GM18498 (cell line): Measurements from ENCODE around the gene ALAD.
"Not testable (repeated sequence)": the region's sequence is repeated elsewhere in the genome, so short reads cannot be mapped to it uniquely, and the experiment has no call there.

ENCODE experiments used
- ATAC-seq: cut with Tn5 transposase; IDR thresholded peaks from one replicate; pipeline ENCODE4 v1.9.1; 2021; ENCODE audit warnings: mild to moderate bottlenecking, moderate library complexity; ENCODE audit not compliant: unreplicated experiment

The ALAD gene

DNA sequence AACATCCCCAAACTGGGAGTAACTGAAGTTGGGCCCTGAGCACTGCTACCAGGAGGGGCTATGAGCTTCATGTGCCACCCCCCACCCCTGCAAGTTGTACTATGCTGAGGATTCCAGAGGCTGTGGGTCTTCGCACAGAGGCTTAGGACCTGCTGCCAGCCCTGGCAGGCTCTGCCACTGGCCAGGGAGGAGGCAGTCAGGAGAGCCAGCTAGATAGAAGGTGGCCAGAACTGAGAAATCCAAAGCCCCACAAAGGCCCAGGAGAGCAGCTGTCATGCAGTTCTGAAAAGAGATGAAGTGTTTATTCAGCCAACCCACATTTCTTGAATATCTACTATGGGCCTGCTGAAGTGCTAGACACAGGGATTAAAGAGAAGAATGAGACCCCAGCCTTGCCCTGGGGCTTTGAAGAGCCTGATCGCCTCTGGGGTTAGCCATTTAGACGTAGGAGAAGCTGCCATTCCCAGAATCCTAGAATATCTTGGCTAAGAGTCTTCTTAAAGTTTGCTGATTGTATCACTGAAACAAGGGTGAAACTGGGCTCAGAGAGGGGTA is 1.4 kb downstream of the ALAD start:
- no peak for ATAC-seq

DNA sequence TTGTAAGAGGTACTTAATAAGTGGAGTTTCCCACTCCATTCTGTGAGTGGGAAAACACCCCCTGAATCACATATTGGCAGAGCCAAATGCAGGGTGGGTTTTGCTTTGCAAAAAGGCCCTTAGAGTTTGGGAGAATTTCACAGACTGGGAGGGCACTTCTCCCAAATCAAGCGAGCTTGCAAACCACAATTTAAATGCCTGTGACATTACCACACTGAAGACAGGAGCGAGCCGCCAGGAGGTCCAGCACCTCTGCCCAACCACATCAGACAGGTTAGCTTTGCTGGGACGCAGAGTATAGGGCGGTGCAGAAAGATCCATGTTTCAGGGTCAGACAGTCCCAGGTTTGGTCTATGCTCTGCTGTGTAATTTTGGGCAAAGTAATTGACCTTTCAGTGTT is 2.3 kb downstream of the ALAD start:
- no peak for ATAC-seq

DNA sequence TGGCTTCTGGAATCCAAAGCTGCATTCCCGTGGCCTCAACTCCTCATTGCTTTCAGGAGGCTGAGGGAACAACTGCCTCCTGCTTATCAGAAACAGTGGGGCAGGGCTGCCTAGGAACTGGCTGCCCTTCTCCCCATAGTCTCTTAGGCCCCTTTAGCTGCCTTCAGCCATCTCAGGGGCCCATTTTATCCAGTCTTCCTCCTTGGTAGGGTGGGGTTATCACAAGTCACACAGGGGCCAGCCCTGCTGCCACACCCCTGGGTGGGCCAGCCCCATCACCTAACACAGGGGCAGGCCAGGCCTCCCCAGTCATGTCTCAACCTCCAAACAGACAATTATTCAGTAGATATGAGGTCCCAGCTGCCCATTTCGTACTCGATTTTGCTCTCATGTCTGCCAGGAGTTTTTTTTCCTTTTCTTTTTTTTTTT is 3.9 kb downstream of the ALAD start:
- no peak for ATAC-seq

DNA sequence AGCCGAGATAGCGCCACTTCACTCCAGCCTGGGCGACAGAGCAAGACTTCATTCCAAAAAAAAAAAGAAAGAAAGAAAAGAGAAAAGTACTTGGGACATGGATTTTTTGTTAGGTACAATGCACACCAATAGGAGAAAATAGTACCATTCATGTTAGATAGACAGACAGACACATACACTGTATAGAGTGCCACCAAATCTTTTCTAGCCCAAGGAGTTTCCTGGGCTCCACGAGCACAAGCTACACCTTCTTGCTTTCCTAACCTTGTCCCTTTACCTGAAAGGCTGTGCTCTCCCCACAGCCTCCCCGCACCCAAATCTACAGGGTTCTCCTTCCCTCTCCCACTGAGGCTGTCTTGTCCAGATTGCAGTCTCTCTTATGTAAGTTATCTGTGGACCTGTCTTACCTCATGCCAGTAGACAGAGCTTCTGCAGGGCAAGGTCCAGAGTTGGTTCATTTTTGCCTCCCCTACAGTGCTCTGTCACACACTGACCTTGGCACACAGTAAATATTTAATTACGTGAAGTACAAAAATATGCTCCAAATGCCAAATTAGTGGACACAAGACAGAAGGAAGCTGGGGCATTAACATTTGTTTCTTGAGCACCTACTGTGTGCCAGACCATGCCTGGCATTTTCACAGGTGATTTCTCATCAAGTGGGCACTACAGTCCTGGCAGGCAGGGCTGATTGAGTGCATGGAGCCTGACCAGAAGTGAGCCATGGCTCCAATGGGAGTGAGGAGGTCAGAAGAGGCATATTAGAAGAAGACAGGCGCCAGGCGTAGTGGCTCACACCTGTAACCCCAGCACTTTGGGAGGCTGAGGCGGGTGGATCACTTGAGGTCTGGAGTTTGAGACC is 5.9 kb downstream of the ALAD start:
- no peak for ATAC-seq

DNA sequence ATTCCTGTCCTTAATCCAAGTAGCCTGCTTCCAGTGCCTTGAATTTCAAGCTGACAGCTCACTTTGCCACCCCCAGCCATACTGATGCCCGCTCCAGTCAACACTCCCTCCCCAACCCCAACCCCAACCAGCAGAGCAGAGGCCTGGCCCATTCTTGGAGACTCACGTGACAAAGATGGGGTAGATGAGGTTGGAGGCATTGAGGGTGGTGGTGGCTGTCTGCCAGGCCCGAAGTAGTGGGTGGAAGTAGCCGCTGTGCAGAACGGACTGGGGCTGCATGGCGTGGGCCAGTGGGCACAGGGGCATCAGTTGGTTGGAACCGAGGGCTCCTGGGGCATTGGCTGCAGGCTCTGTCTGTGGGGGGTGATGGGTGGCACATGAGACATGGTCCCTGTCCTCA is 7.8 kb downstream of the ALAD start:
- ATAC-seq: no peak

DNA sequence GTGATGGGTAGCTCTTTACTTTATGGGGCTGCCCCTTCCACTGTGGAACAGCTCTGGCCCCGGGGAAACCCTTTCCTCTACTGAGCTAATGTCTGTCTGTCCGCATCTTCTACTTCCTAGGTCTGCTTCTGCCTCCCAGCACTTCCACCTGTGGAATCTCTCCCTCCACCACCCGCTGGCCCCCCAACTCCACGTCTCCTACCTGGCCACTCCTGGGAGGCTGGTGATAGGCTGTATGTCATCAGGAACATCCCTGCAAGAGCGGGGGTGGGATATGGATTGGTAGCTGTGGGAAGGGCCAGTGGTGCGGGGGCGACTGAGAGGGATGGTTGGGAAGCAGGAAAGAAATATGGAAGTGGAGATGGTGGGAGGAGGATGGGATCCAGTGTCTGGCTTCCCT is 9.2 kb downstream of the ALAD start:
- no peak for ATAC-seq

DNA sequence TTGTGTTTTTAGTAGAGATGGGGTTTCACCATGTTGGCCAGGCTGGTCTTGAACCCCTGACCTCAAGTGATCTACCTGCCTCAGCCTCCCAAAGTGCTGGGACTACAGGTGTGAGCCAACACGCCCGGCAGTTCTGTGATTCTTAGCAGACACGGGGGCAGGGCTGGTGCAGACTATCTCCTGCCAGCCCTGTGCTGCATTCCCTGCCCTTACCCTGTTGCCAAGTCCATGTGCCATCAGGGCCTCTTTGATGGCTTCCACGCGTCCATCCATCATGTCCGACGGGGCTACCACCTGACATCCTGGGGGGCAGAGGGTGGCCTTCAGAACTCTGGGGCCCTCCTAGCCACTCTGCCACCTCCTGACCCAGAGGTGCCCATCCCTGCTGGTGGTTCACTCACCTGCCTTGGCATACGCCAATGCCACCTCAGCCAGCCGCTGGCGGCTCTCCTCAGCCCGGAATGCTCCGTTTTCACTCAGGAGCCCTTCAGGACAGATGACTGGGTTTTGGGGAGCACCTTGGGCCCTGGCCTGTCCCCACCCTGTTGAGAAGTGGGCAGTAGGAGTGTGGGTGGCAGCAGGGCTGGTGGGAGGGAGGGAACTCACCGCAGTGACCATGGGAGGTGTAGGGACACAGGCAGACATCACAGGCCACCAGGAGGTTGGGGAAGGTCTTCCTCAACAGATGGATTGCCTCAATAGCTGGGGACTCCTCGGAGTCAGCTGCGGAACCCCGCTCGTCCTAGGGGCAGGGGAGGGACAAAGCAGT is 10.7 kb downstream of the ALAD start:
- no peak for ATAC-seq

DNA sequence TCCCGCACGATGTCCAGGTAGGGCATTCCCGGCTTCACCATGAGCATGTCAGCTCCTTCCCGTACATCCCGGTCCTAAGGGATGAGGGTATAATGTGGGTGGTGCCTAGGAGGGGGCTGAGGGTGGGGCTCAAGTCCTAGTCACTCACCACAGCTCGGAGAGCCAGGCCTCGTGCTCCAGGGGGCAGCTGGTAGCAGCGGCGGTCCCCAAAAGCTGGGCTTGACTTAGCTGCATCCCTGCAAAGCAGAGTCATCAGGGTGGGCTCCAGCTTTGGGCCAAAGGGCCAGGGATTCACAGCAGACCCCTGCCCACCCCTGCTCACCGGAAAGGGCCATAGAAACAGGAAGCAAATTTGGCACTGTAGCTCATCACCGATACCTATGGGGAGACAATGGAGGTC is 11.6 kb downstream of the ALAD start:
- ATAC-seq: no peak

DNA sequence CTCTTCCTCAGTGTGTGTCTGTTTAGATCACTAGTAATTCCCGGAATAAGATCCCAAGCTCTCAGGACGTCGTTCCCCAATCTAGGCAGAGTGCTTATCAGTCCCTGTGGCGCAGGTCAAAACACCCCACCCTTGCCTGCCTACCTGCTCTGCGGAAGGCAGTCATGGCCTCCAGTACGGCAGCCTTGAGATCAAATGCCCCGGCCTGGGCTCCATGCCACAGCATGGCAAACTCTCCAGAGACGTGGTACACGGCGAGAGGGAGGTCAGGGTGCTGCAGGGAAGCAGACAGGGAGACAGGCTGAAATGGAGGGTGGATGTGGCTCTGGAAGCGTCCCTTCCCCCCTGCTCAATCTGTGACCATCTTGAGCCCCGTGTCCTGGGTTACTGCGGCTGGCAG is 12.3 kb downstream of the ALAD start:
- no peak for ATAC-seq

DNA sequence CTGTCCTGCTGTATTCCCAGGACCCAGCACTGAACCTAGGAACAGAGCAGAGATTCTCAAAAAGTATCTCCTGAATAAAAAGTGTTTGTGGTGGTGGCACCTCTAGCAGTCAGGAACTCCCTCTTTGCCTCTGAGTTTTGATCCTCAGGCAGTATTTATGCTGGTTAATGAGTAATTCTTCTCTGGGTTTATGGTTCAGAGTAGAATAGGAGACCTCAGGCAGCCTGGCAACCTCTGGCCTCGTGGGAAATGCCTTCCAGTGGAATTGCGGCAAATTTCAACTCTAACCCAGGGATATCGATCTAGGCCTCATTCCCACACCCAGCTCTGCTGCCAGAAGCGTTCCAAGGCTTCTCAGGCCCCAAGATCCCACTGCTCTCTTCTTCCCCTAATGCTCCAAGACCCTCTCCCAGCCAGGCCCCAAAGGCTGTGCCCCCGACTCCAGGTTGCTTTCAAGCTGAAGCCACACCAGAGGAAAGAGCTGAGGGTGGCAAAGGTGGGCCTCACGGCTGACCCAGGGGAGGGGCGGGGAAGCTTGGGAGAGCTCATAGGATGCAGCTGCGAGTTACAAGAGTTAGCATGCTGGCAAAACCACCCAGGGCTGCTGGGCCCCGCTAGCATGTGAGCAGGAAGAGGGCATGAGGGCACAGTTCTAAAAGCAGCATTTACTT is 13.4 kb downstream of the ALAD start:
- ATAC-seq: no peak

DNA sequence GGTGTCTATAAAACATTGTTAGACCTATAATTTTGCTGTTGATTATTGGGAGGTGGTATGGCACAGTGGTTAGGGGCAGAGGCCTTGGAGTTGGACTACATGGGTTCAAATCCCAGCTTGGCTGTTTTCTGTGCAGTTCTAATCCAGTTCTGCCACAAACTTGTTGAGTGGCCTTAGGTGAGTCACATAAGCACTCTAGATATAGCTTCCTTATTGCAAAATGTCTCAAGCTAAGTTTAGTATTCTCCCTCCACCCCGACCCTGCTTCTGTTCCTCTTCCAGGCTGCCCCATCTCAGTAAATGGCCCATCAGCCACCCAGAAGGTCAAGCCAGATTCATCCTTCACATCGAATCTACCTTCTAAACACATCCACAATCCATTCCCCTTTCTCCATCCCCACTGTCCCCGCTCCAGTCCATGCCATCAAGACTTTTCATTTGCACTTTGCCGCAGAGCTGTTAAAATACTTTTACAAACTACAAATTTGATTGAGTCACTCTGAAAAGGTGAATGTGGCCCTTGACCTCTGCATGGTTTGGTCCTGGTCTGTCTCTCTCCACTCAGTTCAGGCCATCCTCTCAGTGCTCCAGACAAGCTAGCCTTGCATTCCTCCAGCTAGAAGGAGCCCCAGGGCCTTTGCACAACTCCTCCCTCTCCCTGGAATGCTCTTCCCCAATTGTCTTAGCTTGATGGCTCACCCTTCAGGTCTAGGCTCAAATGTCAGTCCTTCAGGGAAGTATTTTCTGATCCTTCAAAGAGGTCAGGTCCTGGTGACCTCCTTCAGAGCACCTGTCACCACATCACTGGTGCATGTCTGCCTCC is 14.3 kb downstream of the ALAD start:
- no peak for ATAC-seq

DNA sequence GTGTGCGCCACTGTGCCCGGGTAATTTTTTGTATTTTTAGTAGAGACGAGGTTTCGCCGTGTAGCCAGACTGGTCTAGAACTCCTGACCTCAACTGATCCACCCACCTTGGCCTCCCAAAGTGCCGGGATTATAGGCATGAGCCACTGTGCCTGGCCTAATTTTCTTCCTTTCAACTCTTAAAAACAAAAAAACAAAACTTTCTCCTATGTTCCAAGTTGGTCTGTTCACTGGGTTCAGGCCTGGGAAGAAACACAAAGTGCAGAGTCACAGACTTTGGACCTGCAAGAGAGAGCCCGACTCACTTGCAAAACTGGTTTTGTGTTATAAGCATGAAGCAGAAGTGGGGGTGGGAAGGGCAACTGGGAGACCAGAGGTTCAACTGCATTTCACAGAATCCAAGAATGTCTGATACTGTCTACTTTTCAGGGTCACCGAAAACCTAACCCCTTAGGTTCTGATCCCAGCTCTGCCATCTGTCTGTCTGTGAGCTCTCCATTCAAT is 19.1 kb downstream of the ALAD start:
- ATAC-seq: no peak

DNA sequence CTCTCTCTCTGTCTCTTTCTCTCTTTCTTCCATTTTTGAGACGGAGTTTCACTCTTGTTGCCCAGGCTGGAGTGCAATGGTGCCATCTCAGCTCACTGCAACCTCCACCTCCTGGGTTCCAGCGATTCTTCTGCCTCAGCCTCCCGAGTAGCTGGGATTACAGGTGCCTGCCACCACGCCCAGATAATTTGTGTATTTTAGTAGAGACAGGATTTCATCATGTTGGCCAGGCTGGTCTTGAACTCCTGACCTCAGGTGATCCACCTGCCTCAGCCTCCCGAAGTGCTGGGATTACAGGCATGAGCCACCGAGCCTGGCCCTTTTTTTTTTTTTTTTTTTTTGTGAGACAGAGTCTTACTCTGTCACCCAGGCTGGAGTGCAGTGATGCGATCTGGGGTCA is 19.6 kb downstream of the ALAD start:
- ATAC-seq: not testable (repeated sequence)

DNA sequence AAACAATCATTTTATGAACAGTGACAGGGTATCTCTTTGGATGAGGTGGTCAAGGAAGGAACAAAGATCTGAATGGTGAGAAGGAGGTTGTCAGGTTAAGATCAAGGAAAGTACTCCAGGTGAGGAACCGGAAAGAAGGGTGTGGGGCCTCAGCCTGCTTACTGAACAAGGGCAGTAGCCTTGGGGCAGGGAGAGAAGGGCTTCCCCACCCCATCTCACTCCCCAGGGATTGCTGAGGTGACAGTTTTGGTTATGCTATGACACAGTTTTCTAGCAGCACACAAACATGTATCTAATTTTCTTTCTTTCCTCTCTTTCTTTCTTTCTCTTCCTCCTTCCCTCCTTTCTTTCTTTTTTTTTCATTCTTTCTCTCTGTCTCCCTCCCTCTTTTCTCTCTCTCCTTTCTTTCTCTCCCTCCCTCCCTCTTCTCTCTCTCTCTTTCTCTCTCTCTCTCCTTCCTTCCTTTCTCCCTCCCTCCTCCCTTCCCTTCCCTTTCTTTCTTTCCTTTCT is 20.2 kb downstream of the ALAD start:
- ATAC-seq: peak; percentile 32

DNA sequence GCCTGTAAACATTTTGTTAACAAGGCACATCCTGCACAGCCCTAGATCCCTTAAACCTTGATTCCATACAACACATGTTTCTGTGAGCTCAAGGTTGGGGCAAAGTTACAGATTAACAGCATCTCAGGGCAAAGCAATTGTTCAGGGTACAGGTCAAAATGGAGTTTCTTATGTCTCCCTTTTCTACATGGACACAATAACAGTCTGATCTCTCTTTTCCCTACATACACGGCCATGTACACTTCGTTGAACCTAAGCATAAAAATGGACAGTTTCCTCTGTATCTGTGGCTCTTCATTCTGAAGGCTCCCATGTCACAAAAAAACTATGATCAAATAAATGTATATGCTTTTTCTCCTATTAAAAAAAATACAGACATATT is 21.3 kb downstream of the ALAD start:
- ATAC-seq: not testable (repeated sequence)

DNA sequence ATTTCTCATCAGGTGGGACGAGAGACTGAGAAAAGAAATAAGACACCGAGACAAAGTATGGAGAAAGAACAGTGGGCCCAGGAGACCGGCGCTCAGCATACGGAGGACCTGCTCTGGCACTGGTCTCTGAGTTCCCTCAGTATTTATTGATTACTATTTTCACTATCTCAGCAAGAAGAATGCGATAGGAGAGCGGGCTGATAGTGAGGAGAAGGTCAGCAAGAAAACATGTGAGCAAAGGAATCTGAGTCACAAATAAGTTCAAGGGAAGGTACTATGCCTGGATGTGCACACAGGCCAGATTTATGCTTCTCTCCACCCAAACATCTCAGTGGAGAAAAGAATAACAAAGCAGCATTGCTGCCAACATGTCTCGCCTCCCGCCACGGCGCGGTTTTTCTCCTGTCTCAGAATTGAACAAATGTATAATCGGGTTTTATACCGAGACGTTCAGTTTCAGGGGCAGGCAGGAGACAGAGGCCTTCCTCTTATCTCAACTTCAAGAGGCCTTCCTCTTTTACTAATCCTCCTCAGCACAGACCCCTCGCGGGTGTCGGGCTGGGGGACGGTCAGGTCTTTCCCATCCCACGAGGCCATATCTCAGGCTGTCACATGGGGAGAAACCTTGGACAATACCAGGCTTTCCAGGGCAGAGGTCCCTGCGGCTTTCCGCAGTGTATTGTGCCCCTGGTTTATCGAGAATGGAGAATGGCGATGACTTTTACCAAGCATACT is 21.8 kb downstream of the ALAD start:
- ATAC-seq: not testable (repeated sequence)

DNA sequence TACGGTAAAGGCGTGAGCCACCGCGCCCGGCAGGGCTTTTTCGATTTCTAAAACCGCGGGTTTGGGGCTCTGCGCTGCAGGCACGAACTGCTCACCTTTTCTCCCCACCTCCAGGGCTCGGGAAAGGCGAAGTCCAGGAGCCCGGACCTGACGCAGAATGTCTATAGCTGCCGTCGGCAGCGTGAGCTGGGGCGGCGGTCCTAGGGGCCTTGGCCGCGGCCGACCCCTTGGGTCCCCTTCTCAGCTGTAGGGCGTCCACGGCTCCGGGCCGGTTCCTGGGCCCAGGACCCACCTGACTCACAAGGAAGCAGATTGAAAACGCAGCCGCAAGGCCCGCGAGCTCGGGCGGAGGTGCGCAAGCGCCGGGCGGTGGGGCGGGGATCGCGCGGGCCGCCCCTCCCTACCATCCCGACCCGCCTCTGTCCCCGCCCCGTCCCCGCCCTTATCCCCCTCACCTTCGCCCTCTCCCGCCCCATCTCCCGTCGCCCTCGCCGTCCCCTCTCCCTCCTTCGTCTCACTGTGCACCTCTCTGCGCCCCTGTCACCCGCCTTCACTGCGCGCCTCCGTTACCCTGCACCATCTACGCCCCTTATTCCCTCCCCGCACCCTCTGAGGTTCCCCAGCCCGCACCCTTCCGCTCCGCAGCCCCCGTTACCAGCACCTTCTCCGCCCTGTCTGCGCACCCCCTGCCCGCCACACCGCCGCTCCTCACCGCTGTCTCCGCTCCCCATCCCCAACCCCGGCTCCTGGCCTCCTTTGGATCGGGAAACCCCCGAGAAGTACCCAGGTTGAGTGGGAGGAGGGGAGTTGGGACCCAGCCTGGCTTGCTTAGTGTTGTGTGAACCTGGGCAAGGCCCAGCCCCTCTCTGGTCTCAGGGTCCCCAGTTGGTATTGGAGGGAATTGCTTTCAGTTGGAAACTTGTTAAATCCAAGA is 24.2 kb downstream of the ALAD start, which contains the start of gene HDHD3:
TSS of gene HDHD3 (minus strand) at position 353 of the 934 bp plus-strand sequence. CDS start 2,632 bp downstream, outside the sequence.
- peak; percentile 90 for ATAC-seq
